Activated CD8-positive, alpha-beta memory T cell treated with anti-CD3 and anti-CD28 coated beads, Interleukin-2, amount 10 ng/mL, durations not matched to agents 7 days and 5 days (primary cell): ENCODE results near the gene ACE2. TPM values are rescaled to one million over a fixed set of nuclear protein-coding genes. Genes with fewer than 3 reads are reported as not detected.

ENCODE experiments used
- ATAC-seq: fragments of 150-1000 bp; cut with Tn5 transposase; one replicate; pipeline ENCODE4 v1.10.0; 2021; ENCODE audit warnings: moderate library complexity
- CTCF ChIA-PET: fragments of 350-600 bp; sonication (Branson Sonifier 250); formaldehyde crosslinking; loops from one replicate; lab custom pipeline; 2021; ENCODE audit warnings: antibody characterized with exemption; lab: Charles Lee
- DNase-seq: peaks from one replicate; pipeline ENCODE4 v3.0.0-alpha.2; 2020
- H3K27ac Mint-ChIP-seq: one replicate; pipeline ENCODE4 v1.8.0; 2021; ENCODE audit warnings: mild to moderate bottlenecking, mixed read lengths
- H3K27me3 Mint-ChIP-seq: one replicate; pipeline ENCODE4 v1.8.0; 2021; ENCODE audit warnings: mixed read lengths
- H3K36me3 Mint-ChIP-seq: one replicate; pipeline ENCODE4 v1.8.0; 2021; ENCODE audit warnings: mild to moderate bottlenecking, mixed read lengths
- H3K4me1 Mint-ChIP-seq: one replicate; pipeline ENCODE4 v1.8.0; 2021; ENCODE audit warnings: mixed read lengths
- H3K4me3 Mint-ChIP-seq: one replicate; pipeline ENCODE4 v1.8.0; 2021; ENCODE audit warnings: mild to moderate bottlenecking, moderate library complexity, mixed read lengths
- H3K9me3 Mint-ChIP-seq: one replicate; pipeline ENCODE4 v1.8.0; 2022; ENCODE audit warnings: low read depth, mixed read lengths
- total RNA-seq, 2 experiments: library from RNA; stranded (reverse); gene quantifications; one replicate each; pipeline ENCODE4 v1.2.3, GENCODE V29; 2021

ACE2 gene
- total RNA-seq, 2 experiments from 2014 or later, result not detected

DNA sequence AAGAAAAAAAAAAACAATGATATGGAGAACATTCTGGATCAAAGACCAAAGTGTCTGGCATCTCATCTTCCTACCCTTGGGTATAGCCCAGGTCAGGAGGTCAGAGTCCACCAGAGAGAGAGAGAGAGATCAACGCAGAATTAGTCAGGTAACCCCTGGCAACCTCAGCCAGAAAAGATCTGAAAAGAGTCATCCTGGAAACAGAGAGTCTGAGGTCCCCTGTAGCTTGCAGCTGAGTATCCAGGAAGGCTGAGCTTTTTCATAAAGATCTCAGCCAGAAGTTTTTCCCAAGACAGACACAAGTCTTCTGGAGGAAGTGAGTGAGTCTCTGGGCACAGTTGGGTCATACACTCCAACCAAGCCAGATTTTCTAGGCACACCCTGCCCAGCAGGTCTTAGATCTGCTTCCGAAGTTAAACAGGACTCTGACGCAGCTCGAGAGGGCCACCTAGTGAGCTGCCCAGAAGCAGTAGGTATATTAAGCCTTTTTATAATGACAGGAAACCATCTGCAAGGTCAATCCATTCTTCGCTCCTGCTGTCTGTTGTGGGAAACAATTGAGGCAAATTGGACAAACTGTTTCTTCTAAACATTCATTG lies 35.7 kb downstream of the ACE2 start:
- H3K27me3 Mint-ChIP-seq, result peaks cover 9% of the 10 kb centered on the region
- H3K4me3 Mint-ChIP-seq, result no peak overlapping the region
- H3K36me3 Mint-ChIP-seq, result no peaks in the 10 kb centered on the region
- peak; percentile 47 for ATAC-seq
- no peak overlapping the region for H3K27ac Mint-ChIP-seq
- no peaks in the 10 kb centered on the region for H3K9me3 Mint-ChIP-seq
- peaks cover 3% of the 10 kb centered on the region for H3K4me1 Mint-ChIP-seq
- DNase-seq, result peak; percentile 48
- CTCF ChIA-PET, result interaction anchor here (1.0 kb wide), 2 partner anchors 69 to 72 kb away, joined by 3 to 5 read pairs; partner anchors contain the start of gene PIR

DNA sequence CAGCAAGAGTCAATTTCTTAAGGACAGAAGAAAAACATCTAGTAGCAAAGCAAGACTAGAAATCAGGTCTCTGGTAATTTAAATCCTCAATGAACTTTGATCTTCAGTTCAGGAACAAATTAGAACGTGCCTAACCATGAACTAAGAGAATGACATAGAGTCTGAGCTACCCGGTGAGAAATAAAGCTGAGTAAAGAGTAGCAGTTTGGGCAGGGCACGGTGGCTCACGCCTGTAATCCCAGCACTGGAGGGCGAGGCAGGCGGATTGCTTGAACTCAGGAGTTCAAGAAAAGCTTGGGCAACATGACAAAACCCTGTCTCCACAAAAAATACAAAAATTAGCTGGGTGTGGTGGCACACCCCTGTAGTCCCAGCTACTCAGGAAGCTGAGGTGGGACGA lies 37.7 kb downstream of the ACE2 start:
- ATAC-seq (no peak), DNase-seq (no peak)
- CTCF ChIA-PET, result interaction anchor here (1.4 kb wide), 1 partner anchor 67 kb away, joined by 4 read pairs; no protein-coding TSS in a partner anchor
- no peak overlapping the region for H3K4me3 Mint-ChIP-seq
- no peaks in the 10 kb centered on the region for H3K36me3 Mint-ChIP-seq
- no peaks in the 10 kb centered on the region for H3K9me3 Mint-ChIP-seq
- no peak overlapping the region for H3K27ac Mint-ChIP-seq
- peaks cover 7% of the 10 kb centered on the region for H3K27me3 Mint-ChIP-seq
- H3K4me1 Mint-ChIP-seq, result peaks cover 3% of the 10 kb centered on the region

DNA sequence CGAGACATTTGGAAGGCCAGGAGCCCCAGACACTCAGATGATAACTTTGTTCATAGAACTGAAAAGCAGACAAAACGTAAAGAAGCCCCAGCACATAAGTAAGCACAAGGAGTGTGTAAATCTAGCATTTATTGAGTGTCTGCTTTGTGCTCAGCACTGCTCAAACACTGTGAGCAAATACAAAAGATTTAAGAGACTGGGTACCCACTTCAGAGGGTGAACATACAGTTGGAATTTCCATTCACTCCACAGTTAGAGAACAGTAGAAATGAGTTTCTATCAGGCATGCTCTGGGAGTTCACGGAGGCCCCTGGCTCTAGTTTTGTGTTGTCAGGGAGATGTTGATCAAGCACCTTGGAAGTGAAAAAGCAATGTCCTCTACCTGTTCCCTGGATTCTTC lies 39.8 kb downstream of the ACE2 start:
- Mint-ChIP-seq H3K27me3 (peaks cover 5% of the 10 kb centered on the region), H3K9me3 (no peaks in the 10 kb centered on the region), H3K4me1 (peaks cover 1% of the 10 kb centered on the region), H3K4me3 (no peak overlapping the region), H3K27ac (no peak overlapping the region), H3K36me3 (no peaks in the 10 kb centered on the region)
- CTCF ChIA-PET, result no interaction called here
- DNase-seq (no peak), ATAC-seq (no peak)

DNA sequence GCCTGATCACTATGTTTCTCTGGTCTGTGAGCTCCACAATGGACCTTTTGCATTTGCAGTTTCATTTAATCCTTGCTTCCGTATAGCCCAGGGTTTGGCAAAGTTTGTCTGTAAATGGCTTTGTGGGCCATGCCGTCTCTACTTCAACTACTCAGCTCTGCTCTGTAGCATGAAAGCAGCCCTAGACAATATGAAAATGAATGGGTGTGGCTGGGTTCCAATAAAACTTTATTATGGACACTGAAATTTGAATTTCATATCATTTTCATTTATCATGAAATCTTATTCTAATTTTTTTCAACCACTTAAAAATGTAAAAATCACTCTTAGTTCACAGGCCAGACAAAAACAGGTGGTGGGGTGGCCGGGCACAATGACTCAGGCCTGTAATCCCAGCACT lies 41.5 kb downstream of the ACE2 start:
- H3K4me3 Mint-ChIP-seq, result no peak overlapping the region
- DNase-seq, result no peak
- no peak for ATAC-seq
- CTCF ChIA-PET, result no interaction called here
- H3K9me3 Mint-ChIP-seq, result no peaks in the 10 kb centered on the region
- H3K27ac Mint-ChIP-seq, result no peak overlapping the region
- peaks cover 3% of the 10 kb centered on the region for H3K27me3 Mint-ChIP-seq
- no peaks in the 10 kb centered on the region for H3K4me1 Mint-ChIP-seq
- no peaks in the 10 kb centered on the region for H3K36me3 Mint-ChIP-seq

DNA sequence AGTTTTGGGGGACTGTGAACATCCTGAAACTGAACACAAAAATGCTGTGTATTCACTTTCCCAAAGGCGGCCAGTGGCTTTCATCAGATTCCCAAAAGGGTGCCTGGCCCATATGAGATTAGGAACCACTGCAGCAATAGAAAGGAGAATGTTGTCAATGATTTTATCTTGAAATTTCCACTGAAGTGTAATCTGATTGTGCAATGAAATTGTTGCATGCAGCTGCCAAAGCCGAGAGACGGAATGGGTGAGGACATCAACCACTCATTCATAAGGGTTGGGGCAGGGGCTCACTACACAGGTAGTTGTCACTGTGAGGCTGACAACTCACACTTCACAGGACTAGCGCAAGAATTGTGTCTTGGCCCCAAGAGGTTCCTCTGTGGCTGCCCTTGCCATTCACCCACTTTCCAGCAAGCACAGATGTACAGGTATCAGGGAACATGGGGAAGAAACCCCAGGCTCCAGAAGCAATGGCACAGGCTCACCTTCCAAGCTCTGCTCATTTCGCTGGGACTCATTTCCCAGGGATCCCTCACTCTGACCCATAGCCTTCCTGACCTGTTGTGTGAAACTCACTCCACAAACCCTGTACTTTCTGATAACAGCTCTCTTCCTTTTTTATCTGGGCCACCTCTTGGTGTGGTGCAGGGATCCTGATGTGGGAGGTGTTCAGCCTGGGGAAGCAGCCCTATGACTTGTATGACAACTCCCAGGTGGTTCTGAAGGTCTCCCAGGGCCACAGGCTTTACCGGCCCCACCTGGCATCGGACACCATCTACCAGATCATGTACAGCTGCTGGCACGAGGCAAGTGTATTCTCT lies 51.4 kb downstream of the ACE2 start:
- ATAC-seq (no peak), DNase-seq (no peak)
- no peaks in the 10 kb centered on the region for H3K4me1 Mint-ChIP-seq
- H3K27me3 Mint-ChIP-seq, result peaks cover 2% of the 10 kb centered on the region
- CTCF ChIA-PET, result no interaction called here
- H3K27ac Mint-ChIP-seq, result no peak overlapping the region
- no peaks in the 10 kb centered on the region for H3K36me3 Mint-ChIP-seq
- no peak overlapping the region for H3K4me3 Mint-ChIP-seq
- H3K9me3 Mint-ChIP-seq, result no peaks in the 10 kb centered on the region

DNA sequence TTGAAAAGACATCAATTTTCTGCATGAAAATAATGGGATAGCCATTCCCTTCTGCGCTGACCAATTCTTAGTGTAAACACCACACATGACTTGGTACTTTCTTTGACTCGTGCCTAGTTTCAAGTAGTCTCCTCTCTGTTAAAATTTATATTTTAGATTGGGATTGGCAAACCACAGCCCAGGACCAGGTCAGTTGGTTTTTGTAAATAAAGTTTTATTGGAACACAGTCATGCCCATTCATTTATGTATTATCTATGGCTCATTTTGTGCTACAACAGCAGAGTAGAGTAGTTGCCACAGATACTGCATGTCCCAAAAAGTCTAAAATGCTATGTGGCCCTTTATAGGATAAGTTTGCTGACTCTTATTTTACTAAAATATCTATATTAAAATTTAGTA lies 53.4 kb downstream of the ACE2 start:
- ATAC-seq (no peak), DNase-seq (no peak)
- Mint-ChIP-seq H3K36me3 (no peaks in the 10 kb centered on the region), H3K4me1 (no peaks in the 10 kb centered on the region), H3K4me3 (no peak overlapping the region), H3K27me3 (no peaks in the 10 kb centered on the region), H3K27ac (no peak overlapping the region), H3K9me3 (no peaks in the 10 kb centered on the region)
- CTCF ChIA-PET, result no interaction called here

DNA sequence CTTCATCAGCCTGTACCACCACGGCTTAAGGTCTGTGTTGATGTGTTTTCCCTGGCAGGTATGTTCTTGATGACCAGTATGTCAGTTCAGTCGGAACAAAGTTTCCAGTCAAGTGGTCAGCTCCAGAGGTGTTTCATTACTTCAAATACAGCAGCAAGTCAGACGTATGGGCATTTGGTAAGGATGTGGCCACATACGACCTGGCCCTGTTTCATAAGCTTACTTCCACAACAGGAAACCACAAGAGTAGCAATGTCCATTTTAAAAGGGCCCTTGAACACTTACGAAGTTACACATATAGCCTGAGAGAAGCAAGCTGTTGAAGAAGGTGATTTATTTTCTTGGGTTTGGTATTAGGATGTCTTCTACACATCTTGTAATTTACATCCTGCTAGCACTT lies 54.0 kb downstream of the ACE2 start:
- H3K27me3 Mint-ChIP-seq, result no peaks in the 10 kb centered on the region
- no peaks in the 10 kb centered on the region for H3K4me1 Mint-ChIP-seq
- no peak for DNase-seq
- no peaks in the 10 kb centered on the region for H3K36me3 Mint-ChIP-seq
- H3K27ac Mint-ChIP-seq, result no peak overlapping the region
- no peak overlapping the region for H3K4me3 Mint-ChIP-seq
- H3K9me3 Mint-ChIP-seq, result no peaks in the 10 kb centered on the region
- CTCF ChIA-PET, result no interaction called here
- no peak for ATAC-seq

DNA sequence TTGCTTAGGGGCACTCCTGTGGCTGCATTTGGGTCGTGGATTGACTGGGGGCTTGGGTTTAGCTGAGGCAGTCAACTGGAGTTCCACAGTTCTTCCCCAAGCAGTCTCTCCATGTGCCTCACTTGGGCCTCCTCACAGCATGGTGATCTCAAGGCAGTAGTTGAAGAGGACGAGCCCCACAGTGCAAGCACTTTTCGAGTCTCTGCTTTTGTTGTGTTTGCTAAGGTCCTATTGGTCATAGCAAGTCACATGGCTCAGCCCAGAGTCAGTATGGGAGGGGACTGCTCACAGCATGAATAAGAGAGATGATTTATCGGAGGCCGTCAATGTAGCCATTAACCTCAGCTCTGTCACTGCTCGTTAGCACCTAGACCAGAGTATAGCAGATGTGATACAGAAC lies 70.4 kb downstream of the ACE2 start:
- no peaks in the 10 kb centered on the region for H3K4me1 Mint-ChIP-seq
- no peaks in the 10 kb centered on the region for H3K9me3 Mint-ChIP-seq
- ATAC-seq (no peak), DNase-seq (no peak)
- H3K27me3 Mint-ChIP-seq, result peaks cover 7% of the 10 kb centered on the region
- CTCF ChIA-PET, result no interaction called here
- no peak overlapping the region for H3K27ac Mint-ChIP-seq
- no peak overlapping the region for H3K4me3 Mint-ChIP-seq
- no peaks in the 10 kb centered on the region for H3K36me3 Mint-ChIP-seq

DNA sequence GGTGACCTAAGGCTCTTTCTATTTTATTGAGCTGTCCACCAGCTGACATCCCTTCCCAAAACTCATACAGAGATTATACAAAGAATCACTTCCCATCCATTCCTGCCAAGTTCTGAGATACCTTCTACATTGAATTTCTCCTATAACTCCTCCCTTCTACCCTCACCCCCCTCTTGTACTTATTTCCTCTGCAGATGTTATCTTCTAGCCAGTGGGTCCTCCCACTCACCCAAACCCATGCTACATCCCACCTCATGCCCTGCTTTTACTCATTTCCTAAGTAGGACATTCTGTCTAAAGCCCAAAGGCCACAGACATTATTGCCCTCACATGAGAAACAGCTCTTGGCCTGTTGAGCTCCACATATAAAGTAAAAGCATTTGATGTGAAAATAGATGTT lies 71.6 kb downstream of the ACE2 start:
- peaks cover 7% of the 10 kb centered on the region for H3K27me3 Mint-ChIP-seq
- no peak overlapping the region for H3K4me3 Mint-ChIP-seq
- DNase-seq (no peak), ATAC-seq (no peak)
- no peaks in the 10 kb centered on the region for H3K36me3 Mint-ChIP-seq
- CTCF ChIA-PET, result interaction anchor here (1.0 kb wide), 1 partner anchor 180 kb away, joined by 3 read pairs; no protein-coding TSS in a partner anchor
- H3K27ac Mint-ChIP-seq, result no peak overlapping the region
- no peaks in the 10 kb centered on the region for H3K4me1 Mint-ChIP-seq
- no peaks in the 10 kb centered on the region for H3K9me3 Mint-ChIP-seq

DNA sequence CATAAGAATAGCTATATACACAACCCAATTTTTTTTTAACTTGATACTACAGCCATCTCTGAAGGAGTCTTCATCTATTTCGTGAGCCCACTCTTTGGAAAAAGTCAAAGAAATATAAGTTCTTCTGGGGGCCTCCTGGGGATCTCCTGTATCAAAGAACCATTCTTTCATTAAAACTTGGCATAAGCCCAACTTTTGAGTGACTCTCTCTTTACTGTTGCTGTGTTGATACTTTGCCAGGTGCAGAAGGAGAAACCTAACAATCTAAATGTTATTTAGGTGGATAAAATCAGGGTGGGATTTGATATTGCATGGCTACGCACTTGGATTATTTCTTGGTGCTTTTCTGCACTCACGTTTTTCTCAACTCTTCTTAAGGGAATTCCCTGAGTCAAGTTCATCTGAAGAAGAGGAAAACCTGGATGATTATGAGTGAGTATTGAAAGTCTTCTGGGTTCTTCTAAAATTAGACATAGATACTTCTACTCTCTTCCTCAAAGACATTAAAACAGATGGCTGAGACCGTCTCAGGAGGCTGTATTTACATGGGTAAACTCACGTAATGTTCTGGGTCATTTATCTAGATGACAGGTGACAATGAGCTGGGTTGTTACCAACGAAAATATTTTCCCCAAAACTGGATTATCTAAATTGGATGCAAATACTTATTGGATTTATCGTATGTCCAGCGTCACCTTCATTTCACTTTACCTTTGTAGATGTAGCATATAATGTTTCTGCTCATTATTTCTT lies 74.9 kb downstream of the ACE2 start:
- ATAC-seq (no peak), DNase-seq (no peak)
- Mint-ChIP-seq H3K9me3 (no peaks in the 10 kb centered on the region), H3K36me3 (no peaks in the 10 kb centered on the region), H3K27ac (no peak overlapping the region), H3K4me1 (no peaks in the 10 kb centered on the region), H3K4me3 (no peak overlapping the region), H3K27me3 (peaks cover 2% of the 10 kb centered on the region)
- CTCF ChIA-PET, result no interaction called here

DNA sequence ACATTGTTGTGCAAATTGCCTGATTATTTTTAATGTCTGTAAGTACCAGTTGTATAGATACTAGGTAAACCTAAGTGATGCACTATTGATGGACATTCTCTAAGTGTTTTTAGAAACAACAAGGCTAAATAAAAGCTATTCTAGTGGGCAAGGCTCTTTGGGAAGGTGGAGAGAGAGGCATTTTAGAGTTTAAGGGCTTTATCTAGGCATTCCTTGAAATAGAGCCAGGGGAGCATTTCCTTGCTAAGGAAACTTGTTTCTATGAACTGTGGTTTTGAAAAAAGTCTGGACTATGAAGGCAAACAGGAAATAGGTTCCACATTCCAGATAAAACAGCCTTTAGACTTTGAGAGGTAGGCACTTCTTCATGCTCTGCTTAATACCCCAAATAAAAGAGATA lies 76.3 kb downstream of the ACE2 start:
- no peak overlapping the region for H3K4me3 Mint-ChIP-seq
- H3K9me3 Mint-ChIP-seq, result no peaks in the 10 kb centered on the region
- CTCF ChIA-PET, result no interaction called here
- H3K27ac Mint-ChIP-seq, result no peak overlapping the region
- H3K36me3 Mint-ChIP-seq, result no peaks in the 10 kb centered on the region
- peaks cover 2% of the 10 kb centered on the region for H3K27me3 Mint-ChIP-seq
- no peak for ATAC-seq
- no peak for DNase-seq
- H3K4me1 Mint-ChIP-seq, result no peaks in the 10 kb centered on the region

DNA sequence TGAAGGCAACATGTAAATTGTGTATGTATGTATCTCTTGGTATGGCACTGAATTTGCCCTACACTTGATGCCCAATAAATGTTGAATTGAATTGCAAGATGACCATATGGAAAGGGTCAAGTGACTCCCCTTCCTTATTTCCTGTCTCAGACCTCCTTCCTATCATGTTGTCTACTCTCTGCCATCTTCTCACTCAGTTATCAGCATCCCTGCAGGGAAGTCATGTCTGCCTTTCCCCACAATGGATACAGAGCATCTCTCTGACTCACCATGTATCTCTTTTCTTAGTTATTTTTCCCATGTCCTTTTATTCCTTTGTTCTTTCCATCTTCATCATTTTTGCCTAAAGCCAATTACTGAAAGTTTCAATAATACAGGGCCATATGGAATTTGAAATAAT lies 77.7 kb downstream of the ACE2 start:
- Mint-ChIP-seq H3K27me3 (peaks cover 2% of the 10 kb centered on the region), H3K36me3 (no peaks in the 10 kb centered on the region), H3K27ac (no peak overlapping the region), H3K4me1 (no peaks in the 10 kb centered on the region), H3K9me3 (peaks cover 2% of the 10 kb centered on the region), H3K4me3 (no peak overlapping the region)
- ATAC-seq (no peak), DNase-seq (no peak)
- CTCF ChIA-PET, result no interaction called here

DNA sequence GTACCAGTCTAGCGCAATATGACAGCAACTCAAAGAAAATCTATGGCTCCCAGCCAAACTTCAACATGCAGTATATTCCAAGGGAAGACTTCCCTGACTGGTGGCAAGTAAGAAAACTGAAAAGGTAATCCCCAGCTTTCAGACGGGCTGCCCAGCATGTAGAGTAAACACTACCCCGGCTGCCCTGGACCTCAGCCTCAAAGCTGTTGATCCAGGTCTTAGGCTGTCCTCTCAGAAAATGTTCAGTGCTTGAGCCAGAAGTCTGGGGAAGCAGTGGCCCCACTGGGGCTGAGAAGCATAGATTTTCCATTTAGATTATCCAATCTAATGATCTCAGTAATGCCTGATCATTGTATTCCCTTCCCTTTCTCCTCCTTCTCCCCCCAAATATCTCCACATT lies 78.3 kb downstream of the ACE2 start:
- peaks cover 2% of the 10 kb centered on the region for H3K9me3 Mint-ChIP-seq
- no peak overlapping the region for H3K27ac Mint-ChIP-seq
- CTCF ChIA-PET, result no interaction called here
- no peak overlapping the region for H3K4me3 Mint-ChIP-seq
- H3K27me3 Mint-ChIP-seq, result peaks cover 2% of the 10 kb centered on the region
- H3K4me1 Mint-ChIP-seq, result no peaks in the 10 kb centered on the region
- DNase-seq (no peak), ATAC-seq (no peak)
- H3K36me3 Mint-ChIP-seq, result no peaks in the 10 kb centered on the region
